Ectodermal cell (in vitro differentiated cells): ENCODE measurements around the gene FAM170A. TPM values are rescaled to one million over a fixed set of nuclear protein-coding genes. Genes with fewer than 3 reads are reported as not detected.

Source experiments
- H3K27ac ChIP-seq: 2 replicates; pipeline ENCODE4 v1.7.0; 2013; ENCODE audit warnings: mild to moderate bottlenecking, low read depth, low read length; ENCODE audit not compliant: insufficient read depth, poor library complexity, severe bottlenecking
- H3K27me3 ChIP-seq: 2 replicates; pipeline ENCODE4 v1.7.0; 2013; ENCODE audit warnings: mild to moderate bottlenecking, low read length; ENCODE audit not compliant: insufficient read depth, control insufficient read depth, poor library complexity, severe bottlenecking
- H3K36me3 ChIP-seq: one replicate; pipeline ENCODE4 v1.7.0; 2013; ENCODE audit warnings: low read length; ENCODE audit not compliant: control insufficient read depth, insufficient read depth
- H3K4me1 ChIP-seq: one replicate; pipeline ENCODE4 v1.7.0; 2013; ENCODE audit warnings: low read length; ENCODE audit not compliant: control insufficient read depth, insufficient read depth
- H3K4me3 ChIP-seq: 2 replicates; pipeline ENCODE4 v1.7.0; 2013; ENCODE audit warnings: low read depth, low read length, control low read depth; ENCODE audit not compliant: insufficient read depth
- H3K9me3 ChIP-seq: 2 replicates; pipeline ENCODE4 v1.7.0; 2013; ENCODE audit warnings: mild to moderate bottlenecking, low read length, moderate library complexity; ENCODE audit not compliant: control insufficient read depth
- WGBS, 2 experiments: methylation state at CpG; one replicate each; pipeline ENCODE4 v1.1.7; 2013; ENCODE audit warnings: missing lambda C conversion rate in 2 of 2; 5-methylcytosine and 5-hydroxymethylcytosine counted together
- polyA plus RNA-seq, 4 experiments: library from polyadenylated mRNA; stranded (reverse); fragments of 50-300 nt; gene quantifications; one replicate each; pipeline ENCODE4 v1.2.3, GENCODE V29; 2013

Gene FAM170A
- polyA plus RNA-seq (2013, experiment 1 of 4) = not detected
- not detected for polyA plus RNA-seq (2013, experiment 2 of 4)
- not detected for polyA plus RNA-seq (2013, experiment 3 of 4)
- polyA plus RNA-seq (2013, experiment 4 of 4) = not detected

- Histone ChIP-seq H3K9me3 (no peaks in the 10 kb centered on the region), H3K27ac (no peak within 1 kb of the TSS), H3K4me1 (no peaks in the 10 kb centered on the region), H3K4me3 (no peak within 1 kb of the TSS), H3K27me3 (no peaks in the 10 kb centered on the region), H3K36me3 (no peaks in the 10 kb centered on the region)
- 97% methylated on average over 9 of the region's 9 CpGs for WGBS, 2 experiments
Measured at GRCh38 chr5:119629339-119629738, at the start of gene FAM170A. TSS of gene FAM170A (plus strand) at chr5:119629558. CDS start at chr5:119629769, 211 bp downstream.

- no peak overlapping the region for H3K4me3 ChIP-seq
- H3K36me3 ChIP-seq = no peaks in the 10 kb centered on the region
- H3K27me3 ChIP-seq = no peaks in the 10 kb centered on the region
- H3K9me3 ChIP-seq = no peaks in the 10 kb centered on the region
- no peak overlapping the region for H3K27ac ChIP-seq
- WGBS, 2 experiments = 0 to 6% methylated on average over 1 of the region's 1 CpG
- peaks cover 13% of the 10 kb centered on the region for H3K4me1 ChIP-seq
Measured at GRCh38 chr5:119582987-119583386, 46.4 kb upstream of the FAM170A start.

GRCh38 chr5:119583684-119584083 lies 45.7 kb upstream of the FAM170A start:
- Histone ChIP-seq H3K9me3 (no peaks in the 10 kb centered on the region), H3K36me3 (no peaks in the 10 kb centered on the region), H3K4me1 (peaks cover 13% of the 10 kb centered on the region), H3K27ac (no peak overlapping the region), H3K4me3 (no peak overlapping the region), H3K27me3 (no peaks in the 10 kb centered on the region)
- 89 to 94% methylated on average over 2 to 3 of the region's 3 CpGs for WGBS, 2 experiments

- no peaks in the 10 kb centered on the region for H3K36me3 ChIP-seq
- 95 to 97% methylated on average over 1 of the region's 1 CpG for WGBS, 2 experiments
- H3K4me3 ChIP-seq = no peak overlapping the region
- no peaks in the 10 kb centered on the region for H3K9me3 ChIP-seq
- no peaks in the 10 kb centered on the region for H3K27me3 ChIP-seq
- no peaks in the 10 kb centered on the region for H3K4me1 ChIP-seq
- no peak overlapping the region for H3K27ac ChIP-seq
Measured at GRCh38 chr5:119596046-119596445, 33.3 kb upstream of the FAM170A start.

GRCh38 chr5:119597728-119598298 lies 31.5 kb upstream of the FAM170A start:
- no peaks in the 10 kb centered on the region for H3K27me3 ChIP-seq
- 85 to 97% methylated on average over 2 of the region's 2 CpGs for WGBS, 2 experiments
- H3K27ac ChIP-seq = no peak overlapping the region
- H3K4me1 ChIP-seq = no peaks in the 10 kb centered on the region
- no peaks in the 10 kb centered on the region for H3K9me3 ChIP-seq
- H3K36me3 ChIP-seq = no peaks in the 10 kb centered on the region
- no peak overlapping the region for H3K4me3 ChIP-seq

- Histone ChIP-seq H3K4me1 (no peaks in the 10 kb centered on the region), H3K9me3 (no peaks in the 10 kb centered on the region)
Measured at GRCh38 chr5:119613937-119614336, 15.4 kb upstream of the FAM170A start.

GRCh38 chr5:119614838-119615237 lies 14.5 kb upstream of the FAM170A start:
- H3K4me3 ChIP-seq = no peak overlapping the region
- H3K9me3 ChIP-seq = no peaks in the 10 kb centered on the region
- H3K36me3 ChIP-seq = no peaks in the 10 kb centered on the region
- no peaks in the 10 kb centered on the region for H3K27me3 ChIP-seq
- WGBS, 2 experiments = 87 to 90% methylated on average over 2 of the region's 2 CpGs
- H3K27ac ChIP-seq = no peak overlapping the region
- no peaks in the 10 kb centered on the region for H3K4me1 ChIP-seq

More at GRCh38 chr5:119613937-119614336, 15.4 kb upstream of the FAM170A start:
- Histone ChIP-seq H3K4me3 (no peak overlapping the region), H3K36me3 (no peaks in the 10 kb centered on the region), H3K27me3 (no peaks in the 10 kb centered on the region), H3K27ac (no peak overlapping the region)

- H3K36me3 ChIP-seq = no peaks in the 10 kb centered on the region
- no peaks in the 10 kb centered on the region for H3K27me3 ChIP-seq
- WGBS, 2 experiments = 89 to 100% methylated on average over 1 of the region's 2 CpGs
- no peak overlapping the region for H3K4me3 ChIP-seq
- H3K4me1 ChIP-seq = no peaks in the 10 kb centered on the region
- no peak overlapping the region for H3K27ac ChIP-seq
- H3K9me3 ChIP-seq = no peaks in the 10 kb centered on the region
Measured at GRCh38 chr5:119626086-119626485, 3.3 kb upstream of the FAM170A start.

- H3K4me3 ChIP-seq = no peak overlapping the region
- H3K27me3 ChIP-seq = no peaks in the 10 kb centered on the region
- WGBS, 2 experiments = 90 to 92% methylated on average over 9 of the region's 9 CpGs
- no peak overlapping the region for H3K27ac ChIP-seq
- H3K4me1 ChIP-seq = no peaks in the 10 kb centered on the region
- H3K36me3 ChIP-seq = no peaks in the 10 kb centered on the region
- H3K9me3 ChIP-seq = no peaks in the 10 kb centered on the region
Measured at GRCh38 chr5:119630752-119631440, 1.5 kb downstream of the FAM170A start.

- Histone ChIP-seq H3K27me3 (no peaks in the 10 kb centered on the region), H3K4me1 (no peaks in the 10 kb centered on the region), H3K9me3 (no peaks in the 10 kb centered on the region), H3K27ac (no peak overlapping the region), H3K36me3 (no peaks in the 10 kb centered on the region), H3K4me3 (no peak overlapping the region)
- WGBS, 2 experiments = 100% methylated on average over 3 of the region's 3 CpGs; no CpG with 5 or more reads in 1 of the 2 experiments
Measured at GRCh38 chr5:119631660-119632059, 2.3 kb downstream of the FAM170A start.
